SK-N-SH treated with all-trans-retinoic acid at 6 μM for 48 hours (cell line): Measurements from ENCODE around the gene TCF3.
A peak's percentile ranks its signal among the peaks of the same experiment; 100 is the strongest.

ENCODE experiments used
- ATAC-seq: fragments of 200-7000 bp; cut with Tn5 transposase; 3 replicates; pipeline ENCODE4 v1.9.1; 2020; ENCODE audit warnings: mild to moderate bottlenecking, moderate library complexity
- ARNTL ChIP-seq: fragments of 450-650 bp; formaldehyde crosslinking; IDR thresholded peaks from 2 replicates; pipeline ENCODE4 v1.5.0; 2020; ENCODE audit warnings: low read depth, mild to moderate bottlenecking, moderate library complexity, borderline replicate concordance
- BACH2 ChIP-seq: fragments of 250-450 bp; sonication (Bioruptor Pico); IDR thresholded peaks from 2 replicates; pipeline ENCODE4 v1.9.0; 2021; ENCODE audit warnings: mild to moderate bottlenecking, borderline replicate concordance
- CSDC2 ChIP-seq: fragments of 250-450 bp; sonication (Bioruptor Pico); IDR thresholded peaks from 2 replicates; pipeline ENCODE4 v1.5.0; 2020; ENCODE audit warnings: mild to moderate bottlenecking, moderate library complexity
- ESRRG ChIP-seq: fragments of 250-450 bp; sonication (Bioruptor Pico); IDR thresholded peaks from 2 replicates; pipeline ENCODE4 v1.6.1; 2021; ENCODE audit warnings: mild to moderate bottlenecking
- GLIS3 ChIP-seq: fragments of 250-450 bp; sonication (Bioruptor Pico); IDR thresholded peaks from 2 replicates; pipeline ENCODE4 v1.5.0; 2020; ENCODE audit warnings: mild to moderate bottlenecking, moderate library complexity
- ISL1 ChIP-seq: fragments of 250-450 bp; sonication (Bioruptor Pico); IDR thresholded peaks from 2 replicates; pipeline ENCODE4 v2.1.2; 2022; ENCODE audit warnings: mild to moderate bottlenecking, moderate library complexity
- OSR1 ChIP-seq: fragments of 250-450 bp; sonication (Bioruptor Pico); IDR thresholded peaks from 2 replicates; pipeline ENCODE4 v1.8.0; 2022; ENCODE audit warnings: moderate library complexity, mild to moderate bottlenecking, inconsistent platforms
- PPARA ChIP-seq: fragments of 250-450 bp; sonication (Bioruptor Pico); IDR thresholded peaks from 2 replicates; pipeline ENCODE4 v1.5.0; 2020; ENCODE audit warnings: mild to moderate bottlenecking, borderline replicate concordance
- RARB ChIP-seq: fragments of 250-450 bp; sonication (Bioruptor Pico); IDR thresholded peaks from 2 replicates; pipeline ENCODE4 v1.8.0; 2021; ENCODE audit warnings: mild to moderate bottlenecking, moderate library complexity
- SNAI2 ChIP-seq: fragments of 250-450 bp; sonication (Bioruptor Pico); IDR thresholded peaks from 2 replicates; pipeline ENCODE4 v1.5.0; 2020; ENCODE audit warnings: mild to moderate bottlenecking, moderate library complexity
- TCF4 ChIP-seq: fragments of 250-450 bp; sonication (Bioruptor Pico); IDR thresholded peaks from 2 replicates; pipeline ENCODE4 v1.8.0; 2021; ENCODE audit warnings: mild to moderate bottlenecking, moderate library complexity, borderline replicate concordance
- TOX ChIP-seq: fragments of 250-450 bp; sonication (Bioruptor Pico); IDR thresholded peaks from 2 replicates; pipeline ENCODE4 v1.8.0; 2021; ENCODE audit warnings: mild to moderate bottlenecking, moderate library complexity, borderline replicate concordance
- ZC3H10 ChIP-seq: fragments of 250-450 bp; sonication (Bioruptor Pico); IDR thresholded peaks from 2 replicates; pipeline ENCODE4 v1.5.1; 2021; ENCODE audit warnings: mild to moderate bottlenecking, moderate library complexity
- ZFP3 ChIP-seq: fragments of 250-450 bp; sonication (Bioruptor Pico); IDR thresholded peaks from 2 replicates; pipeline ENCODE4 v1.5.0; 2020; ENCODE audit warnings: mild to moderate bottlenecking, moderate library complexity
- ZFP30 ChIP-seq: fragments of 450-650 bp; formaldehyde crosslinking; IDR thresholded peaks from 2 replicates; pipeline ENCODE4 v1.5.0; 2022; ENCODE audit warnings: mild to moderate bottlenecking, moderate library complexity
- ZNF565 ChIP-seq: fragments of 450-650 bp; formaldehyde crosslinking; conservative IDR thresholded peaks from 2 replicates; pipeline ENCODE4 v1.5.0; 2020; ENCODE audit warnings: low read depth, mild to moderate bottlenecking, moderate library complexity
- ZNF8 ChIP-seq: fragments of 450-650 bp; formaldehyde crosslinking; IDR thresholded peaks from 2 replicates; pipeline ENCODE4 v1.5.0; 2020; ENCODE audit warnings: mild to moderate bottlenecking, moderate library complexity
- TF ChIP-seq, protein P1 (sequence below): fragments of 250-450 bp; sonication (Bioruptor Pico); IDR thresholded peaks from 2 replicates; pipeline ENCODE4 v1.5.1; 2021; ENCODE audit warnings: mild to moderate bottlenecking, moderate library complexity
- TF ChIP-seq, protein P2 (sequence below): fragments of 250-450 bp; sonication (Bioruptor Pico); IDR thresholded peaks from 2 replicates; pipeline ENCODE4 v1.8.0; 2020; ENCODE audit warnings: mild to moderate bottlenecking, moderate library complexity, borderline replicate concordance
- TF ChIP-seq, protein P3 (sequence below): fragments of 250-450 bp; sonication (Bioruptor Pico); IDR thresholded peaks from 2 replicates; pipeline ENCODE4 v1.5.0; 2020; ENCODE audit warnings: mild to moderate bottlenecking, moderate library complexity
- TF ChIP-seq, protein P4 (sequence below): fragments of 250-450 bp; sonication (Bioruptor Pico); IDR thresholded peaks from 2 replicates; pipeline ENCODE4 v1.8.0; 2021; ENCODE audit warnings: low read depth, mild to moderate bottlenecking, moderate library complexity, borderline replicate concordance
- TF ChIP-seq, protein P5 (sequence below): fragments of 250-450 bp; sonication (Bioruptor Pico); IDR thresholded peaks from 2 replicates; pipeline ENCODE4 v1.5.1; 2020; ENCODE audit warnings: low read depth, mild to moderate bottlenecking, moderate library complexity

TCF3 gene

DNA sequence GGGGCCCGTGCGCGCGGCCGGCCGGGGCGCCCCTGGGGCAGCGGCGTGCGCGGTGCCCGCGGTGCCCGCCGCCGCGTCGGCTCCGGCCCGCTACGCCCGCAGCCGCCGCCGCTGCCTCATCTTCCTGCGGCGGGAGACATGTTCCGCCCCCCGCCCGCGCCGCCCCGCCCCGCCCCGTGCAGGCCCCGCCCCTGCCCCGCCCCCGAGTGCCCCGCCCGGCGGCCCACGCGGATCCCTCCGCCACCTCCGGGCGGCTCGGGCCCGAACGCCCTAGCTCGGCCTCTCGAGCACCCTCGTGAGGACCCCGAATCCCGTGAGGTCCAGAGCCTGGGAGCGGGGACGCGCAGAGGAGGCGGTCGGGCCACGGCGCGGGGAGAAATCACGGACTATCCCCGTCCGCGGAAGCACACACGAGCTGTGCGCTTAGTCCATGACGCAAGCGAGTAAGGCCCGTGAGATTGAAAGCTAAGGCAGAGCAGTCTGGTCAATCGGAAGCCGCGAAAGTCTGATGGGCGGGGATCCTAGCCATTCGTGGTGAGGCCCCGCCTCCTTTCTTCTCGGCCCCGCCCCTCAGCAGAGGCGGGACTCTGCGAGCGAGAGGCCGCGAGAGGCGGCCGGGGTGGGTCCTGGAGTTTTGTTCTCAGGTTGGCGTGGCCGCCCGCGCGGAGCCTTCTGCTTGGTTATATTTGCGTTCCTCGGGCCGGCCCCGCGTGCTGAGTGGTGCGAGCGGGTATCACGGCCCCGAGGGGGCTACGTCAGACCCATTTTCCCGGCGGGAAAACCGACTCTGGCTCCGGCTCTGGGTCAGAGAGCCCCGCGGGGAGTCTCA lies at the start of gene TCF3:
Gene TCF3 (minus strand): TSS at position 145 of the 829 bp plus-strand sequence. CDS start 2,367 bp downstream, outside the sequence.
- TF ChIP-seq, protein P1, sequence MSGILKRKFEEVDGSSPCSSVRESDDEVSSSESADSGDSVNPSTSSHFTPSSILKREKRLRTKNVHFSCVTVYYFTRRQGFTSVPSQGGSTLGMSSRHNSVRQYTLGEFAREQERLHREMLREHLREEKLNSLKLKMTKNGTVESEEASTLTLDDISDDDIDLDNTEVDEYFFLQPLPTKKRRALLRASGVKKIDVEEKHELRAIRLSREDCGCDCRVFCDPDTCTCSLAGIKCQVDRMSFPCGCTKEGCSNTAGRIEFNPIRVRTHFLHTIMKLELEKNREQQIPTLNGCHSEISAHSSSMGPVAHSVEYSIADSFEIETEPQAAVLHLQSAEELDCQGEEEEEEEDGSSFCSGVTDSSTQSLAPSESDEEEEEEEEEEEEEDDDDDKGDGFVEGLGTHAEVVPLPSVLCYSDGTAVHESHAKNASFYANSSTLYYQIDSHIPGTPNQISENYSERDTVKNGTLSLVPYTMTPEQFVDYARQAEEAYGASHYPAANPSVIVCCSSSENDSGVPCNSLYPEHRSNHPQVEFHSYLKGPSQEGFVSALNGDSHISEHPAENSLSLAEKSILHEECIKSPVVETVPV (CRISPR knock-in tag) = no peak
- TF ChIP-seq ZNF565 (CRISPR knock-in tag) (no peak), OSR1 (CRISPR knock-in tag) (no peak), ZC3H10 (no peak), PPARA (no peak), BACH2 (no peak), CSDC2 (CRISPR knock-in tag) (peak; percentile 63; the same call in 1 of the 2 replicates), TOX (CRISPR knock-in tag) (no peak), TCF4 (CRISPR knock-in tag) (no peak), ZFP30 (CRISPR knock-in tag) (no peak), ARNTL (CRISPR knock-in tag) (no peak), ZFP3 (no peak), RARB (CRISPR knock-in tag) (no peak), SNAI2 (CRISPR knock-in tag) (no peak), ESRRG (CRISPR knock-in tag) (no peak), GLIS3 (CRISPR knock-in tag) (no peak)
- TF ChIP-seq, protein P2, sequence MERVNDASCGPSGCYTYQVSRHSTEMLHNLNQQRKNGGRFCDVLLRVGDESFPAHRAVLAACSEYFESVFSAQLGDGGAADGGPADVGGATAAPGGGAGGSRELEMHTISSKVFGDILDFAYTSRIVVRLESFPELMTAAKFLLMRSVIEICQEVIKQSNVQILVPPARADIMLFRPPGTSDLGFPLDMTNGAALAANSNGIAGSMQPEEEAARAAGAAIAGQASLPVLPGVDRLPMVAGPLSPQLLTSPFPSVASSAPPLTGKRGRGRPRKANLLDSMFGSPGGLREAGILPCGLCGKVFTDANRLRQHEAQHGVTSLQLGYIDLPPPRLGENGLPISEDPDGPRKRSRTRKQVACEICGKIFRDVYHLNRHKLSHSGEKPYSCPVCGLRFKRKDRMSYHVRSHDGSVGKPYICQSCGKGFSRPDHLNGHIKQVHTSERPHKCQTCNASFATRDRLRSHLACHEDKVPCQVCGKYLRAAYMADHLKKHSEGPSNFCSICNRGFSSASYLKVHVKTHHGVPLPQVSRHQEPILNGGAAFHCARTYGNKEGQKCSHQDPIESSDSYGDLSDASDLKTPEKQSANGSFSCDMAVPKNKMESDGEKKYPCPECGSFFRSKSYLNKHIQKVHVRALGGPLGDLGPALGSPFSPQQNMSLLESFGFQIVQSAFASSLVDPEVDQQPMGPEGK (CRISPR knock-in tag) = 0 out of 2 replicates have a peak, but pooled peaks have one; percentile 21
- TF ChIP-seq, protein P3, sequence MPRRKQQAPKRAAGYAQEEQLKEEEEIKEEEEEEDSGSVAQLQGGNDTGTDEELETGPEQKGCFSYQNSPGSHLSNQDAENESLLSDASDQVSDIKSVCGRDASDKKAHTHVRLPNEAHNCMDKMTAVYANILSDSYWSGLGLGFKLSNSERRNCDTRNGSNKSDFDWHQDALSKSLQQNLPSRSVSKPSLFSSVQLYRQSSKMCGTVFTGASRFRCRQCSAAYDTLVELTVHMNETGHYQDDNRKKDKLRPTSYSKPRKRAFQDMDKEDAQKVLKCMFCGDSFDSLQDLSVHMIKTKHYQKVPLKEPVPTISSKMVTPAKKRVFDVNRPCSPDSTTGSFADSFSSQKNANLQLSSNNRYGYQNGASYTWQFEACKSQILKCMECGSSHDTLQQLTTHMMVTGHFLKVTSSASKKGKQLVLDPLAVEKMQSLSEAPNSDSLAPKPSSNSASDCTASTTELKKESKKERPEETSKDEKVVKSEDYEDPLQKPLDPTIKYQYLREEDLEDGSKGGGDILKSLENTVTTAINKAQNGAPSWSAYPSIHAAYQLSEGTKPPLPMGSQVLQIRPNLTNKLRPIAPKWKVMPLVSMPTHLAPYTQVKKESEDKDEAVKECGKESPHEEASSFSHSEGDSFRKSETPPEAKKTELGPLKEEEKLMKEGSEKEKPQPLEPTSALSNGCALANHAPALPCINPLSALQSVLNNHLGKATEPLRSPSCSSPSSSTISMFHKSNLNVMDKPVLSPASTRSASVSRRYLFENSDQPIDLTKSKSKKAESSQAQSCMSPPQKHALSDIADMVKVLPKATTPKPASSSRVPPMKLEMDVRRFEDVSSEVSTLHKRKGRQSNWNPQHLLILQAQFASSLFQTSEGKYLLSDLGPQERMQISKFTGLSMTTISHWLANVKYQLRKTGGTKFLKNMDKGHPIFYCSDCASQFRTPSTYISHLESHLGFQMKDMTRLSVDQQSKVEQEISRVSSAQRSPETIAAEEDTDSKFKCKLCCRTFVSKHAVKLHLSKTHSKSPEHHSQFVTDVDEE (CRISPR knock-in tag) = 0 out of 2 replicates have a peak, but pooled peaks have one; percentile 22
- TF ChIP-seq, protein P4, sequence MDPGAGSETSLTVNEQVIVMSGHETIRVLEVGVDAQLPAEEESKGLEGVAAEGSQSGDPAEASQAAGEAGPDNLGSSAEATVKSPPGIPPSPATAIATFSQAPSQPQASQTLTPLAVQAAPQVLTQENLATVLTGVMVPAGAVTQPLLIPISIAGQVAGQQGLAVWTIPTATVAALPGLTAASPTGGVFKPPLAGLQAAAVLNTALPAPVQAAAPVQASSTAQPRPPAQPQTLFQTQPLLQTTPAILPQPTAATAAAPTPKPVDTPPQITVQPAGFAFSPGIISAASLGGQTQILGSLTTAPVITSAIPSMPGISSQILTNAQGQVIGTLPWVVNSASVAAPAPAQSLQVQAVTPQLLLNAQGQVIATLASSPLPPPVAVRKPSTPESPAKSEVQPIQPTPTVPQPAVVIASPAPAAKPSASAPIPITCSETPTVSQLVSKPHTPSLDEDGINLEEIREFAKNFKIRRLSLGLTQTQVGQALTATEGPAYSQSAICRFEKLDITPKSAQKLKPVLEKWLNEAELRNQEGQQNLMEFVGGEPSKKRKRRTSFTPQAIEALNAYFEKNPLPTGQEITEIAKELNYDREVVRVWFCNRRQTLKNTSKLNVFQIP (CRISPR knock-in tag) = no peak
- ATAC-seq = peak; percentile 97

DNA sequence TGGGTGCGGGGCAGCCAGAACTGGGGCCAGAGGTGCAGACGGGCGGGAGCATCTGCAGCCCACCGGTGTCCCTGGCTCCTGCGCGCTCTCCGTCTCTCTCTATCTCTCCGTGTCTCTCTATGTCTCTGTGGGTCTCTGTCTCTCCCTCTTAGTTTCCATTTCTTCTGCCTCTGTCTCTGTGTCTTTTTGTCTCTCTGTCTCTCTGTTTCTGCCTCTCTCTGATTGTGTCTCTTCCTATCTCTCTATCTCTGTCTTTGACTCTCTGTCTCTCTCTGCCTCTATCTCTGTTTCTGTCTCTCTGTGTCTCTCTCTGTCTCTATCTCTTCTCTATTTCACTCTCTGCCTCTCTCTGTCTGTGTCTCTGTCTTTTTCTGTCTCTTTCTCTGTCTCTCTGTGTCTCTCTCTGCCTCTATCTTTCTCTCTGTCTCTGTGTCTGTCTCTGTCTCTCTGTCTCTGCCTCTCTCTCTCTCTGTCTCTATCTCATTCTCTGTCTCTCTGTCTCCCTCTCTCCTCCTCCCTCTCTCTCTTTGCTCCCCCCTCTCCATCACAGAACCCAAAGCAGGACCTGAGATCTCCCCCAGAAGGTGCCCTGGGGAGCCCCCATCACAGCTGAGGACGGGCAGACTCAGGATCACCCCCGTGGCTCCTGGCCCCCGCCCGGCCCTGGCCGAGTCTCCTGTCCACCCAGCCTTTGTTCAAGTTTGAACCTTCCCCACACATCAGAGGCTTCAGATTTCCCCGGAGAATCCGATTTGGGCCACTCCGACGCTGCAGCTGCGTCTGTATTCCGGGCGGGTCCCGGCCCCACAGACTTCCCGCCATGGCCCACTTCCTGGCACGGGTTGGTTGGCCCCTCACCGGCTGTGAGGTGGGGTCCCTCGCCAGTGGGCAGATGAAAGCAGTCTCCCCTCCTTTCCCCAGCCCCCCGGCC lies 48.6 kb upstream of the TCF3 start:
- peak; percentile 59 for ATAC-seq
- TF ChIP-seq CSDC2 (CRISPR knock-in tag) = no peak
- TF ChIP-seq GLIS3 (CRISPR knock-in tag) = no peak
- TF ChIP-seq ZFP3 = no peak
- TF ChIP-seq ESRRG (CRISPR knock-in tag) = no peak
- TF ChIP-seq TCF4 (CRISPR knock-in tag) = no peak
- no peak for TF ChIP-seq ZC3H10
- TF ChIP-seq, protein P2 (CRISPR knock-in tag) = no peak
- no peak for TF ChIP-seq OSR1 (CRISPR knock-in tag)
- no peak for TF ChIP-seq ZNF8 (CRISPR knock-in tag)
- no peak for TF ChIP-seq ARNTL (CRISPR knock-in tag)
- no peak for TF ChIP-seq ZFP30 (CRISPR knock-in tag)
- no peak for TF ChIP-seq TOX (CRISPR knock-in tag)
- TF ChIP-seq, protein P4 (CRISPR knock-in tag) = no peak
- TF ChIP-seq RARB (CRISPR knock-in tag) = no peak
- TF ChIP-seq, protein P5, sequence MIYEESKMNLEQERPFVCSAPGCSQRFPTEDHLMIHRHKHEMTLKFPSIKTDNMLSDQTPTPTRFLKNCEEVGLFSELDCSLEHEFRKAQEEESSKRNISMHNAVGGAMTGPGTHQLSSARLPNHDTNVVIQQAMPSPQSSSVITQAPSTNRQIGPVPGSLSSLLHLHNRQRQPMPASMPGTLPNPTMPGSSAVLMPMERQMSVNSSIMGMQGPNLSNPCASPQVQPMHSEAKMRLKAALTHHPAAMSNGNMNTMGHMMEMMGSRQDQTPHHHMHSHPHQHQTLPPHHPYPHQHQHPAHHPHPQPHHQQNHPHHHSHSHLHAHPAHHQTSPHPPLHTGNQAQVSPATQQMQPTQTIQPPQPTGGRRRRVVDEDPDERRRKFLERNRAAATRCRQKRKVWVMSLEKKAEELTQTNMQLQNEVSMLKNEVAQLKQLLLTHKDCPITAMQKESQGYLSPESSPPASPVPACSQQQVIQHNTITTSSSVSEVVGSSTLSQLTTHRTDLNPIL (CRISPR knock-in tag) = no peak
- TF ChIP-seq ISL1 (CRISPR knock-in tag) = no peak
